ENCODE data around the gene CYS1. TPM values are rescaled to one million over a fixed set of nuclear protein-coding genes. Genes with fewer than 3 reads are reported as not detected.
A peak's percentile ranks its signal among the peaks of the same experiment; 100 is the strongest.

CYS1 gene
- polyA plus RNA-seq, 3 donors: not detected

DNA sequence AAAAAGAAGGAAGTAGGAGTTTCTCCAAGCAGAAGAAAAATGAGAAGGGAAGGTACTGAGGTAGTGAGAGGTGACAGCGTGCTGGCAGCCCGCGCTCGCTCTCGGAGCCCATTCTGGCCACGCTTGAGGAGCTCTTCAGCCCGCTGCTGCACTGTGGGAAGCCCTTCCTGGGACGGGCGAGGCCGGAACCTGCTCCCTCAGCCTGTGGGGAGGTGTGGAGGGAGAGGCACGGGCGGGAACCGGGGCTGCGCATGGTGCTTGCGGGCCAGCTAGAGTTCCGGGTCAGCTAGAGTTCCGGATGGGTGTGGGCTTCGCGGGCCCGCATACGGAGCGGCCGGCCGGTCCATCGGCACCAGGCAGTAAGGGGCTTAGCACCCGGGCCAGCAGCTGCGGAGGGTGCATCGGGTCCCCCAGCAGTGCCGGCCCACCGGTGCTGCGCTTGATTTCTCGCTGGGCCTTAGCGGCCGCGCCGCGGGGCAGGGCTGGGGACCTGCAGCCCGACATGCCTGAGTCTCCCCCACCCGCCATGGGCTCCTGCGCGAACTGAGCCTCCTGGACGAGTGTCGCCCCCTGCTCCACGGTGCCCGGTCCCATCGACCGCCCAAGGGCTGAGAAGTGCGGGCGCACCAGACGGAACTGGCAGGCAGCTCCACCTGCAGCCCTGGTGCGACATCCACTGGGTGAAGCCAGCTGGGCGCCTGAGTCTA, 11.1 kb upstream of the CYS1 start:
- intact Hi-C loops (cut with micrococcal nuclease): no loop called here
- peak overlapping the region; percentile 51 for H3K9ac ChIP-seq (ENCODE audit: insufficient read depth, low read length, poor library complexity, severe bottlenecking)
- H3K4me1 ChIP-seq (ENCODE audit: control insufficient read depth in 1 of 2, insufficient read depth in 2 of 2, low read length in 2 of 2): peaks cover 8 to 20% of the 10 kb centered on the region in 2 donors
- no peaks in the 10 kb centered on the region for H3K79me2 ChIP-seq (ENCODE audit: insufficient read depth, low read length)
- H3K36me3 ChIP-seq (replicated peaks in 1 of 2; ENCODE audit: control insufficient read depth in 1 of 2, insufficient read depth in 2 of 2, low read length in 2 of 2): no peaks in the 10 kb centered on the region
- Mint-ChIP-seq H3K4me1 (peaks cover 18% of the 10 kb centered on the region), H3K9me3 (peaks cover 5 to 17% (median 12%) of the 10 kb centered on the region in 7 donors), H3K36me3 (peaks cover 8 to 9% of the 10 kb centered on the region in 2 donors), H3K4me3 (peak overlapping the region; percentile 77 to 94), H3K27me3 (ENCODE audit: low read depth in 3 of 3) (peaks cover 48 to 71% (median 54%) of the 10 kb centered on the region in 3 donors), H3K27ac (no peak overlapping the region)
- peak overlapping the region; percentile 84 for H3K4me2 ChIP-seq (replicated peaks; ENCODE audit: extremely low read depth, low read length, poor library complexity, severe bottlenecking)
- H2AFZ ChIP-seq (ENCODE audit: insufficient read depth, low read depth, low read length, poor library complexity, severe bottlenecking): peak overlapping the region; percentile 84
- TF ChIP-seq, protein P1, sequence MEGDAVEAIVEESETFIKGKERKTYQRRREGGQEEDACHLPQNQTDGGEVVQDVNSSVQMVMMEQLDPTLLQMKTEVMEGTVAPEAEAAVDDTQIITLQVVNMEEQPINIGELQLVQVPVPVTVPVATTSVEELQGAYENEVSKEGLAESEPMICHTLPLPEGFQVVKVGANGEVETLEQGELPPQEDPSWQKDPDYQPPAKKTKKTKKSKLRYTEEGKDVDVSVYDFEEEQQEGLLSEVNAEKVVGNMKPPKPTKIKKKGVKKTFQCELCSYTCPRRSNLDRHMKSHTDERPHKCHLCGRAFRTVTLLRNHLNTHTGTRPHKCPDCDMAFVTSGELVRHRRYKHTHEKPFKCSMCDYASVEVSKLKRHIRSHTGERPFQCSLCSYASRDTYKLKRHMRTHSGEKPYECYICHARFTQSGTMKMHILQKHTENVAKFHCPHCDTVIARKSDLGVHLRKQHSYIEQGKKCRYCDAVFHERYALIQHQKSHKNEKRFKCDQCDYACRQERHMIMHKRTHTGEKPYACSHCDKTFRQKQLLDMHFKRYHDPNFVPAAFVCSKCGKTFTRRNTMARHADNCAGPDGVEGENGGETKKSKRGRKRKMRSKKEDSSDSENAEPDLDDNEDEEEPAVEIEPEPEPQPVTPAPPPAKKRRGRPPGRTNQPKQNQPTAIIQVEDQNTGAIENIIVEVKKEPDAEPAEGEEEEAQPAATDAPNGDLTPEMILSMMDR (IDR thresholded peaks at IDR 0.05): no peak
- H3K4me3 ChIP-seq (replicated peaks in 1 of 3; ENCODE audit: low read depth in 2 of 3, low read length in 3 of 3): peak overlapping the region; percentile 24 to 73 (median 39)
- no peak overlapping the region for H3K27ac ChIP-seq (ENCODE audit: low read depth in 1 of 2, low read length in 2 of 2)
- no peaks in the 10 kb centered on the region for H4K20me1 ChIP-seq (ENCODE audit: insufficient read depth, low read length)
- WGBS (ENCODE audit: insufficient coverage): 6% methylated on average over 47 of the region's 52 CpGs
- peak; percentile 6 to 24 (median 6) for DNase-seq
- H3K9me3 ChIP-seq (replicated peaks in 1 of 2; ENCODE audit: control insufficient read depth in 1 of 2, insufficient read depth in 1 of 2, low read length in 2 of 2): peaks cover 6 to 11% of the 10 kb centered on the region in 2 donors
- peaks cover 9 to 40% of the 10 kb centered on the region in 2 donors for H3K27me3 ChIP-seq (ENCODE audit: control insufficient read depth in 2 of 2, insufficient read depth in 2 of 2, low read length in 2 of 2)

DNA sequence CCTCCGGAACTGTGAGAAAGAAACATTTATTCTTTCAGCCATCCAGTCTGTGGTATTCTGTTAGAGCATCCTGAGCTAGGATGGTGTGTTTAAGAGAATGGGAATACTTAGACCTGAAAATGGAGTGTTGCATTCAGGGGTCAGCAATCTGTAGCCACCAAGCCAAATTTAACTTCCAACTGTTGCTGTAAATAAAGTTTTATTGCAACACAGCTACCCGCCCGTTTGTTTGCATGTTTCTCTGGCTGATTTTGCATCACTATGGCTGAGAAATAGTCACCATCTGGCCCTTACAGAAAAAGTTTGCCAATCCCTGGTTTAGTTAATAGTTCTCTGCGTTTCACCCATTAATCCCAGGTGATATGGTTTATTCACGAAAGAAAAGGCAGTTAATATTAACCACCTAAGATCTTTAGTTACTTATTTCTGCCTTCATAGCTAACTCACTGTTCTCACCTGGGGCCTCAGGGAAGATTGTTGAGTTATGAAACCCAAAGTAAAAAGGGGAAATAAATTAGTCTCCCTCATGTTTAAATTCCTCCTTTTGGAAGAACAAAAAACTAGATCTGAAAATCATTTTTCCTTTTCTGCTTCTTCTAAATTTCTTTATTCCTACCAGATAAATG, 9.5 kb upstream of the CYS1 start:
- H3K27me3 Mint-ChIP-seq (ENCODE audit: low read depth in 3 of 3): peaks cover 49 to 74% (median 57%) of the 10 kb centered on the region in 3 donors
- DNase-seq: no peak
- H3K4me1 ChIP-seq (ENCODE audit: control insufficient read depth in 1 of 2, insufficient read depth in 2 of 2, low read length in 2 of 2): peaks cover 8 to 20% of the 10 kb centered on the region in 2 donors
- peaks cover 19 to 50% of the 10 kb centered on the region in 2 donors for H3K27me3 ChIP-seq (ENCODE audit: control insufficient read depth in 2 of 2, insufficient read depth in 2 of 2, low read length in 2 of 2)
- H3K9me3 Mint-ChIP-seq: peaks cover 5 to 20% (median 13%) of the 10 kb centered on the region in 7 donors
- intact Hi-C loops (cut with micrococcal nuclease): no loop called here
- 0% methylated on average over 3 of the region's 5 CpGs for WGBS (ENCODE audit: insufficient coverage)
- H3K4me3 ChIP-seq (replicated peaks in 1 of 3; ENCODE audit: low read depth in 2 of 3, low read length in 3 of 3): no peak overlapping the region
- no peak overlapping the region for H2AFZ ChIP-seq (ENCODE audit: insufficient read depth, low read depth, low read length, poor library complexity, severe bottlenecking)
- no peaks in the 10 kb centered on the region for H3K79me2 ChIP-seq (ENCODE audit: insufficient read depth, low read length)
- peak overlapping the region in 1 of 7 donors; percentile 63 for H3K27ac Mint-ChIP-seq
- peaks cover 6 to 11% of the 10 kb centered on the region in 2 donors for H3K9me3 ChIP-seq (replicated peaks in 1 of 2; ENCODE audit: control insufficient read depth in 1 of 2, insufficient read depth in 1 of 2, low read length in 2 of 2)
- TF ChIP-seq, protein P1 (IDR thresholded peaks at IDR 0.05): no peak
- no peak overlapping the region for H3K9ac ChIP-seq (ENCODE audit: insufficient read depth, low read length, poor library complexity, severe bottlenecking)
- H3K27ac ChIP-seq (ENCODE audit: low read depth in 1 of 2, low read length in 2 of 2): no peak overlapping the region
- H3K4me1 Mint-ChIP-seq: peaks cover 18% of the 10 kb centered on the region
- H3K4me2 ChIP-seq (replicated peaks; ENCODE audit: extremely low read depth, low read length, poor library complexity, severe bottlenecking): no peak overlapping the region
- no peaks in the 10 kb centered on the region for H3K36me3 ChIP-seq (replicated peaks in 1 of 2; ENCODE audit: control insufficient read depth in 1 of 2, insufficient read depth in 2 of 2, low read length in 2 of 2)
- H3K4me3 Mint-ChIP-seq: no peak overlapping the region
- peaks cover 8 to 9% of the 10 kb centered on the region in 2 donors for H3K36me3 Mint-ChIP-seq
- no peaks in the 10 kb centered on the region for H4K20me1 ChIP-seq (ENCODE audit: insufficient read depth, low read length)

Data from CD14-positive monocyte (primary cell).